ENCODE measurements around the gene LRBA. TPM values are rescaled to one million over a fixed set of nuclear protein-coding genes. Genes with fewer than 3 reads are reported as not detected.

The LRBA gene
- total RNA-seq, 1 experiment from 2014 or later = 55.3 TPM

GRCh38 chr4:150546286-150546685 lies 468.8 kb downstream of the LRBA start:
- H3K56ac ChIP-seq (ENCODE audit: insufficient read length, low read depth, low read length) = no peak overlapping the region
- no peak overlapping the region for H2BK5ac ChIP-seq (ENCODE audit: insufficient read length, low read length)
- no peak overlapping the region for H3K23ac ChIP-seq (ENCODE audit: insufficient read length, low read depth, low read length)
- no peak overlapping the region for H2BK20ac ChIP-seq (ENCODE audit: low read depth, low read length, poor library complexity, severe bottlenecking)
- H3K18ac ChIP-seq (ENCODE audit: insufficient read length, low read depth, low read length) = no peak overlapping the region
- H4K5ac ChIP-seq (ENCODE audit: insufficient read length, low read depth, low read length) = no peak overlapping the region
- no peak overlapping the region for H3K14ac ChIP-seq (ENCODE audit: insufficient read depth, low read length)
- H3K4me2 ChIP-seq (ENCODE audit: insufficient read depth, insufficient read length, low read length) = no peak overlapping the region
- no peak overlapping the region for H3K4me3 Mint-ChIP-seq
- H3K79me2 ChIP-seq (ENCODE audit: insufficient read depth, low read length) = no peaks in the 10 kb centered on the region
- no peaks in the 10 kb centered on the region for H3K27me3 ChIP-seq (ENCODE audit: insufficient read depth, low read length)
- H3K27ac ChIP-seq (ENCODE audit: insufficient read length, low read depth, low read length) = no peak overlapping the region
- H2AK5ac ChIP-seq (ENCODE audit: insufficient read length, low read length) = no peak overlapping the region
- no peak overlapping the region for H3K4ac ChIP-seq (ENCODE audit: low read depth, low read length)
- H3K27me3 Mint-ChIP-seq (ENCODE audit: low read depth) = no peaks in the 10 kb centered on the region
- H2BK12ac ChIP-seq (ENCODE audit: insufficient read length, low read depth, low read length) = no peak overlapping the region
- no peak overlapping the region for H2AFZ ChIP-seq (ENCODE audit: low read length)
- DNase-seq = no peak
- no peaks in the 10 kb centered on the region for H3K9me3 Mint-ChIP-seq
- peaks cover 18 to 24% of the 10 kb centered on the region in 2 experiments for H3K4me1 Mint-ChIP-seq
- H3K4me1 ChIP-seq (ENCODE audit: insufficient read depth, low read length) = no peaks in the 10 kb centered on the region
- H4K91ac ChIP-seq (ENCODE audit: insufficient read length, low read depth, low read length) = no peak overlapping the region
- H3K9me3 ChIP-seq (ENCODE audit: control insufficient read depth, low read depth, low read length) = no peaks in the 10 kb centered on the region
- no peak overlapping the region for H2BK15ac ChIP-seq (ENCODE audit: low read depth, low read length)
- H3K79me1 ChIP-seq (ENCODE audit: insufficient read depth, low read depth, low read length, poor library complexity, severe bottlenecking) = no peaks in the 10 kb centered on the region
- no peak overlapping the region for H2BK120ac ChIP-seq (ENCODE audit: low read depth, low read length, poor library complexity, severe bottlenecking)
- no peak for TF ChIP-seq CTCF (conservative IDR thresholded peaks at IDR 0.05)
- WGBS (ENCODE audit: extremely low coverage, insufficient read length, low lambda C conversion rate) = no CpG with 5 or more reads among the region's 2 CpGs
- no peaks in the 10 kb centered on the region for H3K36me3 Mint-ChIP-seq (ENCODE audit: insufficient read depth in 1 of 3, low read depth in 3 of 3)
- no peak overlapping the region for H3K9ac ChIP-seq (ENCODE audit: extremely low read depth, insufficient read length, low read length)
- H3K23me2 ChIP-seq (ENCODE audit: insufficient read length, low read depth, low read length, poor library complexity, severe bottlenecking) = no peaks in the 10 kb centered on the region
- no peaks in the 10 kb centered on the region for H4K20me1 ChIP-seq (ENCODE audit: control insufficient read depth, insufficient read depth, insufficient read length)
- no peak overlapping the region; a peak in 1 of 7 replicates for H3K27ac Mint-ChIP-seq
- no peak overlapping the region for H4K8ac ChIP-seq (replicated peaks; ENCODE audit: insufficient read length, low read depth, low read length)
- no peak overlapping the region for H3T11ph ChIP-seq (ENCODE audit: low read length)
